Peyer's patch (tissue), 4 donors: ENCODE results near the gene PLAU.

Source experiments
- CTCF ChIP-seq, 6 experiments: fragments of 450-650 bp in 4 of 6; fragments of 200-600 bp in 2 of 6; sonication (generic) in 1 of 6; IDR thresholded peaks; one replicate each; pipeline ENCODE4 v1.5.1; 2017 to 2019; ENCODE audit warnings: antibody characterized with exemption in 6 of 6, mild to moderate bottlenecking in 3 of 6, moderate library complexity in 1 of 6
- POLR2A ChIP-seq, 2 donors: fragments of 450-650 bp; IDR thresholded peaks; one replicate each; pipeline ENCODE4 v1.5.1; 2017; ENCODE audit warnings: antibody characterized with exemption in 2 of 2, mild to moderate bottlenecking in 2 of 2, moderate library complexity in 2 of 2

GRCh38 chr10:73873838-73874215 lies 37.1 kb upstream of the PLAU start:
- TF ChIP-seq CTCF (IDR thresholded peaks at IDR 0.05) (no peak), POLR2A (IDR thresholded peaks at IDR 0.05) (no peak)
